Activated T-helper 1 cell treated with anti-CD3 and anti-CD28 coated beads, Interleukin-12 subunit alpha, Interleukin-12 subunit beta, Interleukin-2, Interleukin-4 antibody, amounts not matched to agents 30 ng/mL and 10 ng/mL and 1 ng/mL, durations not matched to agents 14 hours and 24 hours and 36 hours (primary cell): Measurements from ENCODE around the gene NRXN2. TPM values are rescaled to one million over a fixed set of nuclear protein-coding genes. Genes with fewer than 3 reads are reported as not detected.

Source experiments
- DNase-seq: peaks from one replicate; pipeline ENCODE4 v3.0.0; 2021; ENCODE audit warnings: low spot score
- H3K27ac Mint-ChIP-seq: one replicate; pipeline ENCODE4 v1.8.0; 2021; ENCODE audit warnings: mild to moderate bottlenecking, mixed read lengths
- H3K27me3 Mint-ChIP-seq: one replicate; pipeline ENCODE4 v1.8.0; 2022; ENCODE audit warnings: mild to moderate bottlenecking, moderate library complexity, mixed read lengths; ENCODE audit not compliant: insufficient read depth
- H3K36me3 Mint-ChIP-seq: one replicate; pipeline ENCODE4 v1.8.0; 2021; ENCODE audit warnings: low read depth, mixed read lengths
- H3K4me1 Mint-ChIP-seq: one replicate; pipeline ENCODE4 v1.8.0; 2021; ENCODE audit warnings: low read depth, mixed read lengths
- H3K4me3 Mint-ChIP-seq: one replicate; pipeline ENCODE4 v1.8.0; 2021; ENCODE audit warnings: mild to moderate bottlenecking, moderate library complexity, mixed read lengths
- H3K9me3 Mint-ChIP-seq: one replicate; pipeline ENCODE4 v1.8.0; 2021; ENCODE audit warnings: mixed read lengths
- intact Hi-C: fragments of 100-400 bp; cut with micrococcal nuclease; formaldehyde crosslinking; loops from one replicate; pipeline ENCODE4 v1.15.1; 2024
- total RNA-seq: library from RNA; stranded (reverse); gene quantifications from 2 replicates; pipeline ENCODE4 v1.2.3, GENCODE V29; 2022

Gene NRXN2
- total RNA-seq, 1 donor from 2014 or later = 0.23 TPM

DNA sequence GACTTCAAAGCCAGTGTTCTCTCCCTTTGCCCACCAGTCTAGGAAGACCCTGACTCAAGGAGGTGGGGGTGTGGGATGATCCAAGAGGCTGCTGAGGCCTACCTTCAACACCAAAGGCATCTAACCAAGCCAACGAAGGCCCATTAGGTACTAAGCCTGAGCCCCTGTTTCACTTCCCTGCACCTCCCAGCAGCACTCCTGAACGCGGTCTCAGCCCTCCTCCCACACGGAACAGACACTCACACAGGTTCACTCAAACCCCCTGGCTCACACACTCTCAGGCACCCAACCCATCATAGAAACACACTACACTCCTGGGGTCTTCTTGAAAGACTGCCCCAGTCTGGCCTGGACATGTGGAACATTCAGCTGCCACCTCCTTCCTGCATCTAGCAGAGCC, 91.3 kb downstream of the NRXN2 start:
- Mint-ChIP-seq H3K4me3 (no peak overlapping the region), H3K36me3 (no peaks in the 10 kb centered on the region), H3K27ac (no peak overlapping the region), H3K27me3 (peaks cover 2% of the 10 kb centered on the region), H3K9me3 (no peaks in the 10 kb centered on the region), H3K4me1 (peaks cover 10% of the 10 kb centered on the region)
- no peak for DNase-seq
- intact Hi-C loops = no loop called here

DNA sequence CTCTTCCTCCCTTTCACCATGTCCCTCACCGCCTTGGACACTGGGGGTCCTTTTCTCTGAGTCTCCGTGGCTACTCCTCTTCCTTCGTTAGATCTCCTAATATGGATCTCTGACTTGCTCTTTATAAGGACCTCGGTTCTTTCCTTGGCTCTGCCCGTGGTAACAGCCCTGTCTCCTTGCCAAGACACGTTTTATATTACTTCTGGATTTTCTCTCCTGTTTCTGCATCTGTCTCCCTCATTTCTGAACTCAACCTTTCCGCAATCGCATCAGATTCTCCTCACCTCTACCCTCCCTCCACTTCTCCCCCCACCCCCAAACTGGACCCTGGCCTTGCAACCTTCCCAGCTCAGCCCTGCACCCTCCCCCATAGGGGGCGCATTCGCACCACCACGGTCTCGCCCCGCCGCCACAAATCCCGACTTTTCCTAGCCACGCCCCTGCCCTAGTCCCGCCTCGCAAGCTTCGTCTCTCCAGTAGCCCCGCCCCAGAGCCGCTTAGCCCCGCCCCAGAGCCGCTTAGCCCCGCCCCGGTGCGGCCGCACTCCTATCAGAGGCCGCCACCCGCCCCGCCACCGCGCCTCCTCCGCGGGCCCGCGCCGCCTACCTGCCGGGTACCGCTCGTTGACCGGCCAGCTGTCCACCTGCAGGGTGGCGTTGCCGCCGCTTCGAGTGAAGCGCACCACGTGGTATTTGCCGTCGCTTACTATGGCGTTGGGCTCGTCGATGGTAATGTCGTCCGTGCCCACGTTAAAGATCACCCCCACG, 93.0 kb downstream of the NRXN2 start:
- no peaks in the 10 kb centered on the region for H3K9me3 Mint-ChIP-seq
- H3K27me3 Mint-ChIP-seq = peaks cover 4% of the 10 kb centered on the region
- peaks cover 10% of the 10 kb centered on the region for H3K4me1 Mint-ChIP-seq
- H3K36me3 Mint-ChIP-seq = no peaks in the 10 kb centered on the region
- no peak for DNase-seq
- no peak overlapping the region for H3K27ac Mint-ChIP-seq
- no peak overlapping the region for H3K4me3 Mint-ChIP-seq
- intact Hi-C loops = no loop called here

DNA sequence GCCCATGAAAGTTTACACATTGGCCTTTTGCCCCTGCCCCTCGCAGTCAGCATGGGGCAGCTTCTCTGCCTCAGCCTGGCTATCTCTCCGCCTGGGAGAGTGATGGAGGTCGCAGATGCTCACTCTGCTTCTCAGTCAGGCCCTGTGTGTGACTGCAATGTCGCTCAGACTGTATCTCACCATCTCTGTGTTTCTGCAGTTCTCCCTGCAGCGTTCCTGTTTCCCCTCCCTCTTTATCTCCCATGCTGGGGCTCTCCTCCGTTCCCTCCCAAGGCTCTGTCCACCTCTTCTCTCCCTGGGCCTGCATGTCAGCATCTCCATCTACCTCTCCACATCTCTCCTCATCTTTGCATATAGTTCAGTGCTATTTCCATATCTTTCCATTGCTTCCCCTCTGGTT, 93.9 kb downstream of the NRXN2 start:
- H3K4me3 Mint-ChIP-seq = no peak overlapping the region
- H3K27me3 Mint-ChIP-seq = peaks cover 4% of the 10 kb centered on the region
- H3K4me1 Mint-ChIP-seq = peaks cover 10% of the 10 kb centered on the region
- DNase-seq = no peak
- no peaks in the 10 kb centered on the region for H3K36me3 Mint-ChIP-seq
- no peak overlapping the region for H3K27ac Mint-ChIP-seq
- intact Hi-C loops = no loop called here
- H3K9me3 Mint-ChIP-seq = no peaks in the 10 kb centered on the region

DNA sequence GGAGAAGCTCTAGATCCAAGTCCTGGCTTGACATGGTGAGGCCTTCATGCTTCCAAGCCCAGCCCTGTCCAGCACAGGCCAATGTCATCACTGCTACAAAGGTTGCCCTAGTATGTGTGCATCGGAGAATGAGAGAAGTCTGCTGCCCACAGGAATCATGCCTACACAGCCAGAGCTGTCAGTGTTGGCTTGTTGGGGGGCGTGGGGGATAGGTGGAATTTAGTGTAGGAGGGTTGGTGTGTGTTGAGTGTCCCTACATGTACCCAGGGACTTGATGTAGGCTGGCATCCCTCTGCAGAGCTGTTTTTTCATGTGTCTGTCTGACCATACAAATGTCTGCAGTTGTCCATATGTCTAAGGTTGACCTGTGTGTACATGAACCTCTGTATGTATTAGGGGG, 94.4 kb downstream of the NRXN2 start:
- Mint-ChIP-seq H3K4me3 (no peak overlapping the region), H3K9me3 (no peaks in the 10 kb centered on the region), H3K4me1 (peaks cover 5% of the 10 kb centered on the region), H3K27ac (no peak overlapping the region), H3K36me3 (no peaks in the 10 kb centered on the region), H3K27me3 (peaks cover 4% of the 10 kb centered on the region)
- intact Hi-C loops = no loop called here
- no peak for DNase-seq

DNA sequence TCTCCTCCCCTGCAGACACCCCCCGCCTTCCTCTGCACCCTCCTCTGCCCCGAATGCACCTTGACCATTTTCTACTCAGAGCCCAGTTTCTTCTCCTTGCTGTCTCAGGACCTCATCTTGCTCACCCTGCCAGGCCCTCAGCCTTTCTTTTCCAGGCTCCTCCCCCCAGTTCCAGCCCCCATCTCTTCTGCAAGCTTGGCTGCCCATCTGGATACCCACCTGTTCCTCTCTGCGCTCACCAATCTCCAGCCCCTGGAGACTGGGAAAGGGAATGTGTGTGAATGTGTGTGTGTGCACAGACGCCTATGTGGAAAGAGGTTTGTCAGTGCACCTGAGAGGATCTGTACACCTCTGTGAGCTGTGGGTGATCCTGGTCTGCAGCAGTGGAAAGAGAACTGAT, 95.6 kb downstream of the NRXN2 start:
- no peaks in the 10 kb centered on the region for H3K36me3 Mint-ChIP-seq

DNA sequence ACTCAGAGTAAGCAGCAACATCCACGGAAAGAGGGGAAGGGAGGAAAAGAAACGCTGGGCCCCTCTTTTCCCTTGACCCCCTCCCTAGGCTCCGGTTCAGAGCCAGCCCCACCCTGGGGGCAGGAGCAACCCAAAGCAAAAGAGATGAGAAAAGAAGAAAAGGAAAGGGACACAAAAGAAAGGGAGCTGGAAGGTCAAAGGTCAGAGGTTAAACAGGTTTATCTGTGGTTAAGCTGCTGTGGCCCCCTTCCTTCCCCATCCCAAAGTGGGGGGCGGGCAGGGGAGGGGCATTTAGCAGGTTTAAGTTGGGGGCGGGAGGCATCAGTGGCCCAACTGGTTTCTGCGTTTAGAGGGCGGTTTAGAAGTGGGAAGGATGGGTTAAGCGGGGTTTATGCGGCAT, 96.4 kb downstream of the NRXN2 start:
- H3K27me3 Mint-ChIP-seq = peaks cover 4% of the 10 kb centered on the region
- intact Hi-C loops = no loop called here
- no peaks in the 10 kb centered on the region for H3K4me1 Mint-ChIP-seq
- no peak overlapping the region for H3K4me3 Mint-ChIP-seq
- no peak overlapping the region for H3K27ac Mint-ChIP-seq
- DNase-seq = no peak
- no peaks in the 10 kb centered on the region for H3K36me3 Mint-ChIP-seq
- H3K9me3 Mint-ChIP-seq = no peaks in the 10 kb centered on the region

More for the DNA sequence above, 95.6 kb downstream of the NRXN2 start:
- Mint-ChIP-seq H3K4me3 (no peak overlapping the region), H3K27ac (no peak overlapping the region), H3K27me3 (peaks cover 4% of the 10 kb centered on the region), H3K9me3 (no peaks in the 10 kb centered on the region), H3K4me1 (no peaks in the 10 kb centered on the region)
- intact Hi-C loops = no loop called here
- no peak for DNase-seq

DNA sequence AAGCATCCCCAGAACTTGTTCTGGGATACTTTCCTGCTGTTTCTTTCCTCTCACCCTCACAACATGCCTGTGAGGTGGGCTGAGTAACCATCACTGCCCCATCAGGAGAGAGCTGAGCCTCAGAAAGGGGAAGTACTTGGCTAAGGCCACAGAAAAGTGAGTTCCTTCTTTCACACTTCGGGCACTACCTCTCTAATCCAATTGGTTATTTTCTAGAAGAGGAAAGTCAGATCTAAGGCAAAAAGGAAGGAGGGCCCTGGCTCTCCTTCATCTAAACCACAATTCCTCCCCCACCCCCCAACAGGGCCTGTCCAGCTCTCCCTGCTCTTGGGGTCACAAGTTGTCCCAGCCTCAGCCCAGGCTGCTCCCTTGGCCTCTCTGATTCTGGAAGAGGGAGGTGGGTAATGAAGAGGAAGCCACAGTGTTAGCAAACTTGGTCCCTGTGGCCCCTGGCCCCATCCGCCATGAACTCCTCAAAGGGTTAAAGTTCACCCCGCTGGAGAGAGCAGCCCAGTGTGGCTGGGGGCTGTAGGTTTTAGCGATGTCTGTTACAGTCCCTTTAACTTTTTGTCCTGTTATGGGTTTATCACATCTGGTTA, 98.0 kb downstream of the NRXN2 start:
- Mint-ChIP-seq H3K27ac (no peak overlapping the region), H3K36me3 (no peaks in the 10 kb centered on the region), H3K4me1 (peaks cover 7% of the 10 kb centered on the region), H3K9me3 (no peaks in the 10 kb centered on the region), H3K27me3 (peaks cover 4% of the 10 kb centered on the region), H3K4me3 (no peak overlapping the region)
- no peak for DNase-seq
- intact Hi-C loops = no loop called here

DNA sequence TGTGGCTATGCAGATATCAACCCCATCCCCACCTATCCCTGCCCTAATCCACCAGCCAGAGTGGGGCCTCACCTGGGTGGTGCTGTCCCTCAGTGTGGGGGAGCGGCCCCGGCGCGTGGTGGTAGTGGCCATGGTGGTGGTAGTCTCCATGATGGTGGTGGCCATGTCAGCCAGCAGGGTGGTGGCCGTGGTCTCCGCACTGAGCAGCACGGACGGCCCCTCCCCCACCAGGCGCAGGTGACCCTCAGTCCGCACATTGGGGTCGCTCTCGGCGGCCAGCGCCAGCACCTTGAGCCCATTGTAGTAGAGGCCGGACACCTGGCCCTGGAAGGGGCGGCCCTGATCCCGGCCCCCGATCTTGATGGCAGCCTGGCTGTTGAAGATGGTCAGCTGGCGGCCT, 100.3 kb downstream of the NRXN2 start:
- H3K27me3 Mint-ChIP-seq = peaks cover 2% of the 10 kb centered on the region
- H3K9me3 Mint-ChIP-seq = no peaks in the 10 kb centered on the region
- intact Hi-C loops = no loop called here
- no peak for DNase-seq
- H3K36me3 Mint-ChIP-seq = no peaks in the 10 kb centered on the region
- H3K4me1 Mint-ChIP-seq = peaks cover 7% of the 10 kb centered on the region
- no peak overlapping the region for H3K27ac Mint-ChIP-seq
- H3K4me3 Mint-ChIP-seq = no peak overlapping the region

DNA sequence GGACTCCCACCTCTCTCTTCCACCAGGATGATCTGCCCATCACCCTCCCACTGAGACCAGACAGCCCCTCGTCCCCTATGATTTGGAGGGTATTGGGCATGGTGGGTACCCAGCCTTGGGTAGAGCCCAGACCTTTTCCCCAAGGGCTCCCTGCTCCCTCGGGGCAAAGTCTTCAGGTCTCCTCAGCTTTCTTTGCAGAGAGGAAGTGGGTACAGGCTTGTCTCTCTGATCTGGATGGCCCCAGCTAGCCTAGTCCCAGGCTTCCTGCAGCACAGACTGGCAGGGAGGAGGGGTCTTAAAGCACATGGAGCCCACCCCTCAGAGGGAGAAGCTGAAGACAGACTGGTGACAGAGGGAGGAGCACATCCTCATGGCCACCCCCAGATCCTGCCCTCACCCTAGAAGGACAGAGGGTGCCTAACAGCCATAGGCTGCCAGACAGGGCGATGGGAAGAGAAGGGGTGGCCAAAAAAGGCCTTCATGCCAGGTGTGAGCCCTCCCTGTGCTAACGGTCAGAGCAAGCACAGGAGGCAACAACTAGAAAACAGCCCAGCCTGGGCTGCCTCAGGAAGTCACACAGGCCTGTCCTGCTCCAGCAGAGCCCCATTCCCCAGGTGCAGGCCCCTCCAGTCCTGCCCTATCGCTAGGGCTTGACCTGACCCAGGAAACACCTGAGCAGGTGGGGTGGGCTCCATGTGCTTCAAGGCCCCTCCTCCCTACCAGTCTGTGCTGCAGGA, 101.5 kb downstream of the NRXN2 start:
- intact Hi-C loops = no loop called here
- H3K9me3 Mint-ChIP-seq = no peaks in the 10 kb centered on the region
- H3K4me3 Mint-ChIP-seq = no peak overlapping the region
- H3K27me3 Mint-ChIP-seq = peaks cover 2% of the 10 kb centered on the region
- no peak overlapping the region for H3K27ac Mint-ChIP-seq
- peaks cover 7% of the 10 kb centered on the region for H3K4me1 Mint-ChIP-seq
- DNase-seq = no peak
- H3K36me3 Mint-ChIP-seq = no peaks in the 10 kb centered on the region

DNA sequence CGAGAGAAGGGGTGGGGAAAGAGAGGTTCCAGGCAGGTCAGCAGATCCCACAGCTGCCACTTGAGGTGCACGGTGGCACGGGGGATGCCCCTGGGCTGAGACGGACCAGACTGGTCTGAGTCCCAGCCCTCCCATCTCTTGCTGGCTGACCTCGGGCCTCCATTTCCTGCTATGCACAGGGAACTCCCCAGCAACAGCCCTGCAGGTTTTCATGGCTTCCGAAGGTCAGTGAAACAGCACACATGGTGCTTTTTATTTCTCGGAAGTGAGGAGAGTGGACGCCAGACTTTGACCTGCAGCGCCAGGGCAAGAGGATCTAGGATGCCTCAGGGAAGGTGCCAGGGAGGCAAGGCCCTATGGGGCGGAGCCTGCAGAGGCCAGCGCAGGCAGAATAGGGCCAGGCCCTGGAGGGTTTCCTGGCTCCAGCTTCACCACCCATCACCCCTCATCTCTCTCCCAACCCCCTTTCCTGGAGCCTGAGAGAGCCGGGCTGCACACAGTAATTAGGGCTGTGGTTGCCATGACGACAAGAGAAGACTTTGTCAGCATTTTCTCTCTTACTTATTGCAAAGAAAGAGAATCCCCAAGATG, 102.5 kb downstream of the NRXN2 start:
- no peak for DNase-seq
- H3K4me3 Mint-ChIP-seq = no peak overlapping the region
- no peaks in the 10 kb centered on the region for H3K36me3 Mint-ChIP-seq
- intact Hi-C loops = no loop called here
- H3K27me3 Mint-ChIP-seq = no peaks in the 10 kb centered on the region
- no peaks in the 10 kb centered on the region for H3K9me3 Mint-ChIP-seq
- H3K4me1 Mint-ChIP-seq = peaks cover 7% of the 10 kb centered on the region
- H3K27ac Mint-ChIP-seq = no peak overlapping the region

DNA sequence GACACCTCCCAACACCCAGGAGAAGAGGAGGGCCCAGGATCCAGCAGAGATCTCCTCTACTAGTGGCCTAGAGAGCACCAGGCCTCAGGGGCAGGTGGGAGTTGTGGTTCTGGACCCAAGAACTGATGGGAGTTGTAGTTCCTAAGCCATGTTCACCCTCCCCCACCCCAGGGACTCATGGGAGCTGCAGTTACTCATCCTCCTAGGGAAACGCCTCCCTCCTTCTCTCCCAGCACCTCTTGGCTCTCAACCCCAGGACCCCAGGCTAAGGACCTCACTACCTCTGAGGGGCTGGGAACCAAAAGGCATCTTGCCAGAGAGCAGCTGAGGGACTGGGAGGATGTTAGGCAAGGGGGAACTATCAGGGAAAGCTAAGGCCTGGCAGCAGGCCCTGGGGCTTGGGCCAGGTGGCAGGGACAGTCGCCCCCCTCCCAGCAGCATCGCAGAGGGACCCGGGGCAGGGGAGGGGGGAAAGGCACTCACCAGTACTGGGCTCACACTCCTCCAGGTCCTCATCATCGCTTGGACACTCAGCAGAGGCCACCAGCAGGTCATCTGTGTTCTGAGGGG, 103.1 kb downstream of the NRXN2 start:
- intact Hi-C loops = no loop called here
- Mint-ChIP-seq H3K4me1 (peaks cover 7% of the 10 kb centered on the region), H3K27ac (no peak overlapping the region), H3K4me3 (no peak overlapping the region), H3K27me3 (no peaks in the 10 kb centered on the region), H3K9me3 (no peaks in the 10 kb centered on the region), H3K36me3 (no peaks in the 10 kb centered on the region)
- DNase-seq = no peak

DNA sequence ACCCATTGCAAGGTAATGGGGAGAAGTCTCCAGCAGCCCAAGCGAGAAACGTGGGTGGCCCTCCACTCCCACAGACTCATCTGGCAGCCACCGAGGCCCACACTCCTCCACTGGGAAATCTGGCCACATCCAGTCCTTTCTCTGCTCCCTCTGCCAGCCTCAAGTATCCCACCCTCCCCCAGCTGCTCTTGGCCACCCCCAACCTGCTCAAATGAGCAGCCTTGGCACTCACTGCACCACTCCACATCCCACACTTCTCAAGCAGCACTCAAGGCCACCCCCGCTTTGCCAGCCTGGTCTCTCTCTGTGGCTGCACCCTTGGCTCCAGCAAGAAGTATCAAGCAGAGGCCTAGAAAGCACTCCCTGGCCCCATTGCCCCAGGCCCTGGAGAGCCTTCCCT, 103.8 kb downstream of the NRXN2 start:
- Mint-ChIP-seq H3K4me3 (no peak overlapping the region), H3K27ac (no peak overlapping the region), H3K27me3 (no peaks in the 10 kb centered on the region), H3K9me3 (no peaks in the 10 kb centered on the region), H3K4me1 (peaks cover 7% of the 10 kb centered on the region), H3K36me3 (no peaks in the 10 kb centered on the region)
- intact Hi-C loops = no loop called here
- no peak for DNase-seq

DNA sequence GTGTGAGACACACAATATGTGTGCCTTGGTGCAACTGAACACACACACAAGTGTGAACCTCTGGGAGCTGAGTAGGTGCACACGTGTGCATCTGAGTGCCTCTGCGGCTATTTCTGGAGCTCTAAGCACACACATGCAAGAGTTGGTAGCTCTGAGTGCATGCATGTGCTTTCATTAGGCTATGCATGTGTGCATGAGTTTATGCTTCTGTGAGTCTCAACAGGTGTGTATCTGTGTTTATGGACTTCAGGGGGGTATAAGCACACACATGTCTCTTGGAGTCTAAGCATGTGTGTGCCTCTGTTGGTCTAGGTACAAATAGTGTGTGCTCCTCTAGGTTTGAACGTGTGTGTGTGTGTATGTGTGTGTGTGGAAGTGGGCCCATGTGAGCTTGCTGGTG, 106.2 kb downstream of the NRXN2 start:
- intact Hi-C loops = no loop called here
- DNase-seq = no peak
- Mint-ChIP-seq H3K4me1 (peaks cover 15% of the 10 kb centered on the region), H3K9me3 (no peaks in the 10 kb centered on the region), H3K36me3 (no peaks in the 10 kb centered on the region), H3K27me3 (no peaks in the 10 kb centered on the region), H3K27ac (no peak overlapping the region), H3K4me3 (no peak overlapping the region)
